Gastroesophageal sphincter (tissue), 4 donors: ENCODE measurements around the gene MAPK1IP1L. TPM values are rescaled to one million over a fixed set of nuclear protein-coding genes. Genes with fewer than 3 reads are reported as not detected.
A peak's percentile ranks its signal among the peaks of the same experiment; 100 is the strongest.

ENCODE experiments used
- ATAC-seq: fragments of 150-250 bp; one replicate; pipeline ENCODE4 v1.9.1; 2016; ENCODE audit warnings: mild to moderate bottlenecking, moderate library complexity
- H3K27ac ChIP-seq, 4 donors: fragments of 200-600 bp; sonication (generic) in 3 of 4; 1 replicate in 3 of 4; 2 replicates in 1 of 4; pipeline ENCODE4 v1.5.1; 2016 to 2019
- H3K27me3 ChIP-seq: fragments of 200-600 bp; sonication (generic); one replicate; pipeline ENCODE4 v1.5.1; 2019
- H3K36me3 ChIP-seq, 2 donors: fragments of 200-600 bp; sonication (generic); one replicate each; pipeline ENCODE4 v1.5.1; 2019; ENCODE audit warnings: control low read depth in 1 of 2
- H3K4me1 ChIP-seq, 3 donors: fragments of 200-600 bp; sonication (generic); 1 replicate in 2 of 3; 2 replicates in 1 of 3; pipeline ENCODE4 v1.5.1; 2016 to 2019; ENCODE audit warnings: control low read depth in 2 of 3
- H3K4me3 ChIP-seq, 2 donors: fragments of 200-600 bp; sonication (generic); one replicate each; pipeline ENCODE4 v1.5.1; 2019; ENCODE audit warnings: mild to moderate bottlenecking in 1 of 2, moderate library complexity in 1 of 2
- H3K9me3 ChIP-seq, 3 donors: fragments of 200-600 bp; sonication (generic); one replicate each; pipeline ENCODE4 v1.5.1; 2017 to 2019; ENCODE audit warnings: control low read depth in 2 of 3
- CTCF ChIP-seq, 4 experiments: fragments of 200-600 bp in 2 of 4; fragments of 450-650 bp in 2 of 4; sonication (generic) in 1 of 4; IDR thresholded peaks; one replicate each; pipeline ENCODE4 v1.5.1; 2017 to 2019; ENCODE audit warnings: antibody characterized with exemption in 4 of 4, mild to moderate bottlenecking in 2 of 4, moderate library complexity in 2 of 4
- EP300 ChIP-seq: sonication (generic); formaldehyde crosslinking; IDR thresholded peaks from one replicate; pipeline ENCODE4 v1.6.1; 2017; ENCODE audit warnings: antibody characterized with exemption, mild to moderate bottlenecking
- POLR2A ChIP-seq, 2 donors: fragments of 450-650 bp; IDR thresholded peaks; one replicate each; pipeline ENCODE4 v1.6.1; 2017; ENCODE audit warnings: antibody characterized with exemption in 2 of 2, mild to moderate bottlenecking in 2 of 2, moderate library complexity in 1 of 2
- POLR2AphosphoS5 ChIP-seq: sonication (generic); formaldehyde crosslinking; IDR thresholded peaks from one replicate; pipeline ENCODE4 v1.6.1; 2017; ENCODE audit warnings: antibody characterized with exemption
- WGBS, 2 donors: methylation state at CpG; one replicate each; pipeline ENCODE4 v1.1.5; 2018; ENCODE audit warnings: low coverage in 1 of 2; 5-methylcytosine and 5-hydroxymethylcytosine counted together
- total RNA-seq, 4 donors: library from RNA; depleted of rRNA; stranded (reverse); fragments of >200 nt; gene quantifications; one replicate each; pipeline ENCODE4 v1.1.0, GENCODE V29; 2016

MAPK1IP1L gene
- total RNA-seq, 4 donors from 2014 or later = 65.5 to 92.3 (median 73.5) TPM

- H3K9me3 ChIP-seq = no peaks in the 10 kb centered on the region
- H3K27me3 ChIP-seq = no peaks in the 10 kb centered on the region
- TF ChIP-seq EP300 (no peak), POLR2A (IDR thresholded peaks at IDR 0.05) (no peak), POLR2AphosphoS5 (no peak), CTCF (IDR thresholded peaks at IDR 0.05) (no peak)
- H3K4me3 ChIP-seq = no peak overlapping the region
- H3K27ac ChIP-seq = no peak overlapping the region
- ATAC-seq = no peak
- no peaks in the 10 kb centered on the region for H3K36me3 ChIP-seq
- peaks cover 0 to 20% (median 0%) of the 10 kb centered on the region in 3 donors for H3K4me1 ChIP-seq
Observed at GRCh38 chr14:55088356-55088755, 36.9 kb downstream of the MAPK1IP1L start.

- no peaks in the 10 kb centered on the region for H3K9me3 ChIP-seq
Observed at GRCh38 chr14:55092341-55092740, 40.9 kb downstream of the MAPK1IP1L start.

GRCh38 chr14:55094292-55095157, 43.1 kb downstream of the MAPK1IP1L start:
- WGBS, 2 donors = 68 to 70% methylated on average over 7 to 9 of the region's 9 CpGs
- no peaks in the 10 kb centered on the region for H3K36me3 ChIP-seq
- no peak overlapping the region for H3K27ac ChIP-seq
- no peak overlapping the region for H3K4me3 ChIP-seq
- peaks cover 0 to 38% (median 0%) of the 10 kb centered on the region in 3 donors for H3K4me1 ChIP-seq
- TF ChIP-seq EP300 (no peak), CTCF (IDR thresholded peaks at IDR 0.05) (no peak), POLR2A (IDR thresholded peaks at IDR 0.05) (no peak), POLR2AphosphoS5 (no peak)
- no peak for ATAC-seq
- H3K9me3 ChIP-seq = no peaks in the 10 kb centered on the region
- no peaks in the 10 kb centered on the region for H3K27me3 ChIP-seq

More at GRCh38 chr14:55092341-55092740, 40.9 kb downstream of the MAPK1IP1L start:
- Histone ChIP-seq H3K4me1 (peaks cover 0 to 20% (median 0%) of the 10 kb centered on the region in 3 donors), H3K4me3 (no peak overlapping the region), H3K27me3 (no peaks in the 10 kb centered on the region), H3K36me3 (no peaks in the 10 kb centered on the region), H3K27ac (no peak overlapping the region)
- 50 to 60% methylated on average over 2 to 3 of the region's 4 CpGs for WGBS, 2 donors
- no peak for ATAC-seq
- no peak for TF ChIP-seq EP300
- TF ChIP-seq POLR2AphosphoS5 = no peak
- TF ChIP-seq POLR2A (IDR thresholded peaks at IDR 0.05) = no peak
- no peak for TF ChIP-seq CTCF (IDR thresholded peaks at IDR 0.05)

DNA sequence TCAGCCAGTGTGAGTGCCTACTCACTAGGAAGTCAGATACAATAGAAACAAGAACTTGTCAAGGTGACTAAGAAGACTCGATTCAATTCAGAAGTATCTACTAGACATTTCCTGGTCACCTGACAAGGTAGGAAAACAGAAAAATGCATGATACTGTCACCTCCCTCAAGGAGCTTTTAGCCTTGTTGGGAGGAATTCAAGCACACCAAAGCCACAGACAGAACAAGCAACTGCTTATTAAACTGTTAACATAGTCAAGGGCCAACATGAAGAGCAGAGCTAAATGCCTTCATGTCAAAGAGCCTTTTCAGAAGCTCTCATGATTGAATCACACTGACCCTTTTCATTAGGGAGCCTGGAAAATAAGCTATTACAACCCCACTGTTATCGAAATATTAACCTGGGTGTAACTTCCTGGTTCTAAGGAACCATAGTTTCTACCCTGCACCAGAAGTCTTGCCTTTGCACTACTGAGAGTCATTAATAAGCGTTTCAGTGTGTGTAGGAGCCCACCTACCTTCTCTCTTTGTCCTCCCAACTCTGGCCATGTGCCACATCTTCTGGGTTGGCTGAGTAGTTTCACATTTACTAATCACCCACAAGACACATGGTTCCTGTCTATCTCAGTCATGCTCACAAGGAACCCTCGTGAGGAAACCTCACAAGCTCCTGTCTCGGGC, 46.6 kb downstream of the MAPK1IP1L start:
- Histone ChIP-seq H3K27me3 (no peaks in the 10 kb centered on the region), H3K4me3 (no peak overlapping the region), H3K27ac (peak overlapping the region in 3 of 4 donors; percentile 57 to 65 (median 60)), H3K9me3 (no peaks in the 10 kb centered on the region), H3K36me3 (no peaks in the 10 kb centered on the region), H3K4me1 (peaks cover 8 to 57% (median 14%) of the 10 kb centered on the region in 3 donors)
- WGBS, 2 donors = 71 to 100% methylated on average over 2 to 5 of the region's 5 CpGs
- TF ChIP-seq POLR2A (IDR thresholded peaks at IDR 0.05) (no peak), EP300 (no peak), POLR2AphosphoS5 (no peak), CTCF (IDR thresholded peaks at IDR 0.05) (no peak)
- ATAC-seq = no peak
